Lower lobe of right lung (tissue), 2 donors: ENCODE measurements around the gene C7. TPM values are rescaled to one million over a fixed set of nuclear protein-coding genes. Genes with fewer than 3 reads are reported as not detected.
"Not testable (repeated sequence)": the region's sequence is repeated elsewhere in the genome, so short reads cannot be mapped to it uniquely, and the experiment has no call there.

ENCODE experiments used
- ATAC-seq, 2 donors: fragments of 200-7000 bp; cut with Tn5 transposase; one replicate each; pipeline ENCODE4 v1.9.1; 2020 to 2022; ENCODE audit warnings: mild to moderate bottlenecking in 2 of 2, moderate library complexity in 2 of 2
- DNase-seq: peaks from one replicate; pipeline ENCODE4 v3.0.0-alpha.2; 2020
- H3K27ac ChIP-seq: fragments of 200-600 bp; one replicate; pipeline ENCODE4 v1.8.0; 2022
- H3K27me3 ChIP-seq: fragments of 200-600 bp; one replicate; pipeline ENCODE4 v1.8.0; 2022; ENCODE audit warnings: low read depth
- H3K36me3 ChIP-seq: fragments of 200-600 bp; one replicate; pipeline ENCODE4 v1.8.0; 2022; ENCODE audit warnings: mild to moderate bottlenecking
- H3K4me1 ChIP-seq: fragments of 200-600 bp; one replicate; pipeline ENCODE4 v1.8.0; 2022
- H3K4me3 ChIP-seq: fragments of 200-600 bp; one replicate; pipeline ENCODE4 v1.8.0; 2022; ENCODE audit warnings: mild to moderate bottlenecking
- H3K9me3 ChIP-seq: fragments of 200-600 bp; one replicate; pipeline ENCODE4 v1.8.0; 2022
- intact Hi-C: fragments of 100-400 bp; cut with DNase I; formaldehyde crosslinking; loops from one replicate; pipeline ENCODE4 v1.11.0; 2022
- total RNA-seq: library from RNA; stranded (reverse); fragmentation: NEBNext Ultra II Directional; extraction: Animal tissue kit (Norgen Biotek cat#: 25700); gene quantifications from one replicate; pipeline ENCODE4 v1.2.1, GENCODE V29; 2021
- TF ChIP-seq, protein P1 (sequence below): fragments of 200-600 bp; IDR thresholded peaks from one replicate; pipeline ENCODE4 v1.8.0; 2022; ENCODE audit warnings: antibody characterized with exemption, mild to moderate bottlenecking
- donor health status: DM: no; HTN: yes; CAD: no; lungs with severe emphysema.

Gene C7
- total RNA-seq, 1 donor from 2014 or later = 237 TPM

DNA sequence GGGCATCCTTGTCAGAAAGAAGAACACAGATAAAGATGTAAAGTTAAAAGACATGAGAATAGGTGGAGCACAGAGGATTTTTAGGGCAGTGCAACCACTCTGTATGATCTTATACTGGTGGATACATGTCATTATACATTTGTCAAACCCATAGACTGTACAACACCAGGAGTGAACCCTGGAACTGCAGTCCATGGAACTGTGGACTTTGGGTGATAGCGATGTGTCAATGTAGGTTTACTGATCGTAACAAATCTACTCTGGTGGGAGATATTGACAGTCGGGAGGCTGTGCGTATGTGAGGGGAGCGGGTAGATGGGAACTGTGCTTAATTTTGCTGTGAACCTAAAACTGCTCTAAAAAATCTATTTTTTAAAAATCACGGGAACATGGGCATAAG, 101.3 kb downstream of the C7 start:
- TF ChIP-seq, protein P1, sequence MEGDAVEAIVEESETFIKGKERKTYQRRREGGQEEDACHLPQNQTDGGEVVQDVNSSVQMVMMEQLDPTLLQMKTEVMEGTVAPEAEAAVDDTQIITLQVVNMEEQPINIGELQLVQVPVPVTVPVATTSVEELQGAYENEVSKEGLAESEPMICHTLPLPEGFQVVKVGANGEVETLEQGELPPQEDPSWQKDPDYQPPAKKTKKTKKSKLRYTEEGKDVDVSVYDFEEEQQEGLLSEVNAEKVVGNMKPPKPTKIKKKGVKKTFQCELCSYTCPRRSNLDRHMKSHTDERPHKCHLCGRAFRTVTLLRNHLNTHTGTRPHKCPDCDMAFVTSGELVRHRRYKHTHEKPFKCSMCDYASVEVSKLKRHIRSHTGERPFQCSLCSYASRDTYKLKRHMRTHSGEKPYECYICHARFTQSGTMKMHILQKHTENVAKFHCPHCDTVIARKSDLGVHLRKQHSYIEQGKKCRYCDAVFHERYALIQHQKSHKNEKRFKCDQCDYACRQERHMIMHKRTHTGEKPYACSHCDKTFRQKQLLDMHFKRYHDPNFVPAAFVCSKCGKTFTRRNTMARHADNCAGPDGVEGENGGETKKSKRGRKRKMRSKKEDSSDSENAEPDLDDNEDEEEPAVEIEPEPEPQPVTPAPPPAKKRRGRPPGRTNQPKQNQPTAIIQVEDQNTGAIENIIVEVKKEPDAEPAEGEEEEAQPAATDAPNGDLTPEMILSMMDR = no peak
- Histone ChIP-seq H3K27ac (no peak overlapping the region), H3K4me3 (no peak overlapping the region), H3K4me1 (no peaks in the 10 kb centered on the region), H3K9me3 (no peaks in the 10 kb centered on the region), H3K36me3 (no peaks in the 10 kb centered on the region), H3K27me3 (no peaks in the 10 kb centered on the region)
- intact Hi-C loops = no loop called here
- DNase-seq (no peak), ATAC-seq (no peak)

DNA sequence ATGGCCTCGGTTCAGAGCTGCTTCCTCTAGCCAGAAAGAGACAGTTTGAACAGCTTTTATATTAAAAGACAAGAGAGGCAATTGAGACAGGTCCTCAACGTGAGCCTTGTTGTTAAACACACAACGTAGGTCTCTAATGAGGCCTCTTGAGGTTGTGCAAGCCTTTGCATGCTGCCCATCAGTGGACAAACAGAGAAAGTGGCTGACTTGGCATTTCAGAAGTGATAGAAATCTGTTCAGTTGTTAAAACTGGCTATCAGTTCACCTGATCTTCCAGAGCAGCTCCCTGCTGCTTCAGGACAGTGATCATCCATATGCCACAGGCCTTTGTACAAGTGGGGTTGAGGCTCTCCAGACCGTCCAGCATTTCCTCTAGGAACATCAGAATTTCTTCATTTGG, 103.0 kb downstream of the C7 start:
- ATAC-seq (peak; percentile 51 to 59), DNase-seq (no peak)
- Histone ChIP-seq H3K4me3 (no peak overlapping the region), H3K9me3 (no peaks in the 10 kb centered on the region), H3K27ac (no peak overlapping the region), H3K36me3 (no peaks in the 10 kb centered on the region), H3K27me3 (no peaks in the 10 kb centered on the region), H3K4me1 (no peaks in the 10 kb centered on the region)
- intact Hi-C loops = no loop called here
- TF ChIP-seq, protein P1 = no peak

DNA sequence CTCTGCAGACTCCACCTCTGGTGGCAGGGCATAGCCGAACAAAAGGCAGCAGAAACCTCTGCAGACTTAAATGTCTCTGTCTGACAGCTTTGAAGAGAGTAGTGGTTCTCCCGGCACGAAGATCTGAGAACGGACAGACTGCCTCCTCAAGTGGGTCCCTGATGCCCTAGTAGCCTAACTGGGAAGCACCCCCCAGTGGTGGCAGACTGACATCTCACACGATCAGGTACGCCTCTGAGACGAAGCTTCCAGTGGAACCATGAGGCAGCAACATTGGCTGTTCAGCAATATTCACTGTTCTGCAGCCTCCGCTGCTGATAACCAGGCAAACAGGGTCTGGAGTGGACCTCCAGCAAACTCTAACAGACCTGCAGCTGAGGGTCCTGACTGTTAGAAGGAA, 113.3 kb downstream of the C7 start:
- H3K4me3 ChIP-seq, H3K9me3 ChIP-seq, ATAC-seq, H3K27ac ChIP-seq, H3K27me3 ChIP-seq, intact Hi-C loops, H3K4me1 ChIP-seq, DNase-seq, H3K36me3 ChIP-seq: not testable (repeated sequence)

Other genes with a start within 250 kb of the C7 start
- gene PTGER4, start 229.6 kb upstream of the C7 start, total RNA-seq = 29.1 TPM
- 14.9 TPM for gene TTC33, start 153.5 kb upstream of the C7 start, total RNA-seq
- gene PRKAA1, start 111.1 kb upstream of the C7 start, total RNA-seq = 89.1 TPM
- gene RPL37, start 74.3 kb upstream of the C7 start, total RNA-seq = 965 TPM
- 24.3 TPM for gene CARD6, start 68.1 kb upstream of the C7 start, total RNA-seq
- gene MROH2B, start 161.8 kb downstream of the C7 start, total RNA-seq = not detected